GM12865 (cell line): Measurements from ENCODE around the gene AXIN1.
"Not testable (repeated sequence)": the region's sequence is repeated elsewhere in the genome, so short reads cannot be mapped to it uniquely, and the experiment has no call there.

Experiments used
- DNase-seq: peaks from one replicate; pipeline ENCODE4 v3.0.0; 2010; ENCODE audit warnings: low read depth
- H3K4me3 ChIP-seq: 2 replicates; pipeline ENCODE4 v1.5.1; 2011; ENCODE audit warnings: mild to moderate bottlenecking, low read depth, low read length, control low read depth
- CTCF ChIP-seq: IDR thresholded peaks from 2 replicates; pipeline ENCODE4 v1.5.1; 2011; ENCODE audit warnings: low read length, control low read depth, low read depth, inconsistent platforms; ENCODE audit not compliant: insufficient read depth; ENCODE audit errors: missing control alignments

Gene AXIN1

GRCh38 chr16:268141-269053 lies 84.1 kb downstream of the AXIN1 start:
- TF ChIP-seq CTCF = no peak
- no peak overlapping the region for H3K4me3 ChIP-seq
- DNase-seq = no peak

GRCh38 chr16:267562-267961 lies 85.0 kb downstream of the AXIN1 start:
- not testable (repeated sequence) for H3K4me3 ChIP-seq, DNase-seq

GRCh38 chr16:266258-267164 lies 86.0 kb downstream of the AXIN1 start:
- no peak for TF ChIP-seq CTCF
- no peak for DNase-seq
- no peak overlapping the region for H3K4me3 ChIP-seq

GRCh38 chr16:265711-266110 lies 86.8 kb downstream of the AXIN1 start:
- DNase-seq = no peak
- no peak overlapping the region for H3K4me3 ChIP-seq
- TF ChIP-seq CTCF = no peak

- no peak overlapping the region for H3K4me3 ChIP-seq
- no peak for DNase-seq
- TF ChIP-seq CTCF = no peak
These were observed 87.5 kb downstream of the AXIN1 start for GRCh38 chr16:265002-265529.

- H3K4me3 ChIP-seq = no peak overlapping the region
- no peak for DNase-seq
- no peak for TF ChIP-seq CTCF
These were observed 88.0 kb downstream of the AXIN1 start for GRCh38 chr16:264440-264951.

GRCh38 chr16:263944-264343 lies 88.6 kb downstream of the AXIN1 start:
- no peak overlapping the region for H3K4me3 ChIP-seq
- no peak for TF ChIP-seq CTCF
- no peak for DNase-seq
